Stomach (tissue), 4 donors: Measurements from ENCODE around the gene AARSD1.

ENCODE experiments used
- CTCF ChIP-seq, 7 experiments: fragments of 450-650 bp in 4 of 7; fragments of 200-600 bp in 3 of 7; sonication (generic) in 3 of 7; IDR thresholded peaks; one replicate each; pipeline ENCODE4 v1.5.1; 2016 to 2019; ENCODE audit warnings: antibody characterized with exemption in 7 of 7, control low read depth in 2 of 7, mild to moderate bottlenecking in 1 of 7
- POLR2A ChIP-seq, 4 donors: fragments of 450-650 bp; IDR thresholded peaks; one replicate each; pipeline ENCODE4 v1.6.1; 2016; ENCODE audit warnings: antibody characterized with exemption in 4 of 4, control low read depth in 2 of 4, mild to moderate bottlenecking in 1 of 4, moderate library complexity in 1 of 4
- POLR2AphosphoS5 ChIP-seq, 3 donors: sonication (generic); formaldehyde crosslinking; IDR thresholded peaks; one replicate each; pipeline ENCODE4 v1.6.1; 2016; ENCODE audit warnings: antibody characterized with exemption in 3 of 3

GRCh38 chr17:43010667-43011308, 46.5 kb upstream of the AARSD1 start:
- peak in 1 of 3 donors; percentile 6 for TF ChIP-seq POLR2AphosphoS5 (IDR thresholded peaks at IDR 0.05)
- no peak for TF ChIP-seq CTCF (IDR thresholded peaks at IDR 0.05)
- TF ChIP-seq POLR2A (IDR thresholded peaks at IDR 0.05) = no peak
